GM20000 (cell line): ENCODE data around the gene DAP.

Source experiments
- DNase-seq: peaks from one replicate; pipeline ENCODE4 v3.0.0; 2012; ENCODE audit warnings: low spot score
- CTCF ChIP-seq: IDR thresholded peaks from 2 replicates; pipeline ENCODE4 v1.5.1; 2012; ENCODE audit warnings: mild to moderate bottlenecking, control low read depth; ENCODE audit errors: extremely low read depth, missing control alignments

DAP gene

GRCh38 chr5:10684303-10685086 is 76.5 kb downstream of the DAP start:
- no peak for TF ChIP-seq CTCF
- DNase-seq = peak; percentile 41

GRCh38 chr5:10682801-10683525 is 78.1 kb downstream of the DAP start:
- DNase-seq = no peak
- TF ChIP-seq CTCF = no peak

GRCh38 chr5:10681731-10682679 is 79.0 kb downstream of the DAP start:
- DNase-seq = no peak
- no peak for TF ChIP-seq CTCF

GRCh38 chr5:10680876-10681481 is 80.1 kb downstream of the DAP start:
- no peak for DNase-seq
- TF ChIP-seq CTCF = no peak

- DNase-seq = no peak
- no peak for TF ChIP-seq CTCF
Measured at GRCh38 chr5:10679336-10679988, 81.6 kb downstream of the DAP start.

GRCh38 chr5:10678244-10678643 is 82.8 kb downstream of the DAP start:
- TF ChIP-seq CTCF = no peak
- DNase-seq = no peak
